K562 (cell line): ENCODE measurements around the gene SIDT1. TPM values are rescaled to one million over a fixed set of nuclear protein-coding genes. Genes with fewer than 3 reads are reported as not detected.

Experiments used
- ATAC-seq: fragments of 200-7000 bp; cut with Tn5 transposase; 3 replicates; pipeline ENCODE4 v1.9.1; 2020; ENCODE audit warnings: moderate library complexity
- BruUV-seq: library from RNA; stranded (reverse); fragments of 400-500 nt; replicated peaks from 2 replicates; lab custom pipeline; 2021; lab: Mats Ljungman, UMichigan
- CTCF ChIA-PET: fragments of 300-600 bp; formaldehyde crosslinking; extraction: SDS; loops from one replicate; lab custom pipeline; 2021; ENCODE audit warnings: low intra/inter-chr PET ratio; lab: Yijun Ruan, JAX
- POLR2A ChIA-PET: fragments of 300-600, 350-650 bp; sonication (Branson Sonifier 250); formaldehyde crosslinking; extraction: SDS; loops from one replicate; lab custom pipeline; 2021; ENCODE audit warnings: antibody characterized with exemption, inconsistent platforms; lab: Yijun Ruan, JAX
- DNase-seq, 4 experiments: peaks; one replicate each; pipeline versions ENCODE4 v3.0.0 to v3.0.0-alpha.2; 2011 to 2018; ENCODE audit warnings: low spot score in 3 of 4, mixed read lengths in 3 of 4; ENCODE audit errors: extremely low read depth in 1 of 4
- FAIRE-seq: peaks from 2 replicates; lab custom pipeline; 2011; peaks lifted over from hg19 to GRCh38; lab: Jason Lieb, UNC
- H2AFZ ChIP-seq: 2 replicates; pipeline ENCODE4 v1.6.0; 2011; ENCODE audit warnings: low read depth, low read length, control low read depth, inconsistent platforms
- H3K27ac ChIP-seq: fragments of 200-600 bp; 3 replicates; pipeline ENCODE4 v1.8.0; 2011; ENCODE audit warnings: low read depth, mild to moderate bottlenecking, control low read depth, inconsistent platforms, low read length, moderate library complexity, mixed read lengths; ENCODE audit errors: extremely low read depth
- H3K27me3 ChIP-seq, 2 experiments: fragments of 300-600 bp in 1 of 2; 2 replicates in 1 of 2; 3 replicates in 1 of 2; pipeline versions ENCODE4 v1.6.0 to v1.8.0; 2011; ENCODE audit warnings: inconsistent platforms in 2 of 2, low read length in 2 of 2, mild to moderate bottlenecking in 1 of 2, mixed read lengths in 1 of 2, moderate library complexity in 1 of 2; ENCODE audit not compliant: control insufficient read depth in 2 of 2, insufficient read depth in 2 of 2
- H3K36me3 ChIP-seq: fragments of 300-600 bp; 3 replicates; pipeline ENCODE4 v1.8.0; 2011; ENCODE audit warnings: mild to moderate bottlenecking, low read length, inconsistent platforms; ENCODE audit not compliant: control insufficient read depth, insufficient read depth
- H3K4me1 ChIP-seq, 2 experiments: fragments of 200-600 bp in 1 of 2; replicated peaks in 1 of 2; 2 replicates in 1 of 2; 3 replicates in 1 of 2; pipeline versions ENCODE4 v1.5.1 to v1.8.0; 2011; ENCODE audit warnings: inconsistent platforms in 2 of 2, low read length in 2 of 2, mild to moderate bottlenecking in 1 of 2, mixed read lengths in 1 of 2, moderate library complexity in 1 of 2; ENCODE audit not compliant: control insufficient read depth in 2 of 2, insufficient read depth in 2 of 2
- H3K4me2 ChIP-seq: 2 replicates; pipeline ENCODE4 v1.6.1; 2011; ENCODE audit warnings: low read length, control low read depth, inconsistent platforms, mixed read lengths; ENCODE audit not compliant: insufficient read depth
- H3K4me3 ChIP-seq: fragments of 200-600 bp; sonication (generic), shearing (Covaris generic); 2 replicates; pipeline ENCODE4 v1.5.1; 2016; ENCODE audit warnings: control low read depth, inconsistent platforms
- H3K79me2 ChIP-seq: fragments of 200-600 bp; 3 replicates; pipeline ENCODE4 v1.8.0; 2011; ENCODE audit warnings: low read length, inconsistent platforms; ENCODE audit not compliant: control insufficient read depth, insufficient read depth
- H3K9ac ChIP-seq, 2 experiments: 2 replicates each; pipeline versions ENCODE4 v1.6.0 to v1.6.1; 2011; ENCODE audit warnings: low read depth in 2 of 2, low read length in 2 of 2, control low read depth in 1 of 2, inconsistent platforms in 1 of 2, mild to moderate bottlenecking in 1 of 2, mixed read lengths in 1 of 2; ENCODE audit not compliant: insufficient read depth in 1 of 2
- H3K9me1 ChIP-seq: one replicate; pipeline ENCODE4 v1.6.0; 2011; ENCODE audit warnings: inconsistent platforms, mild to moderate bottlenecking, low read length, moderate library complexity; ENCODE audit not compliant: control insufficient read depth, insufficient read depth
- H3K9me3 ChIP-seq: replicated peaks from 2 replicates; pipeline ENCODE4 v1.5.1; 2011; ENCODE audit warnings: low read depth, low read length, inconsistent platforms; ENCODE audit not compliant: control insufficient read depth, insufficient read depth
- H4K20me1 ChIP-seq: replicated peaks from 2 replicates; pipeline ENCODE4 v1.6.1; 2011; ENCODE audit warnings: low read length, inconsistent platforms, mixed read lengths; ENCODE audit not compliant: control insufficient read depth, insufficient read depth
- ARID3A ChIP-seq: IDR thresholded peaks from 2 replicates; pipeline ENCODE4 v1.6.1; 2012; ENCODE audit warnings: low read depth, low read length, improper control_type of control experiment, borderline replicate concordance
- CEBPB ChIP-seq: fragments of 450-650 bp; IDR thresholded peaks from 2 replicates; pipeline ENCODE4 v1.6.1; 2016; ENCODE audit warnings: missing genetic modification characterization, missing compliant biosample characterization
- CEBPG ChIP-seq, 3 experiments: fragments of 200-800 bp in 1 of 3; sonication (Bioruptor generic) in 1 of 3; sonication (generic) in 1 of 3; formaldehyde crosslinking in 1 of 3; IDR thresholded peaks in 2 of 3; conservative IDR thresholded peaks in 1 of 3; 2 replicates each; pipeline versions ENCODE4 v1.6.1 to v1.8.0; 2016 to 2022; ENCODE audit warnings: missing compliant biosample characterization in 2 of 3, missing genetic modification characterization in 2 of 3, mild to moderate bottlenecking in 1 of 3, missing genetic modification reagents in 1 of 3
- HDGF ChIP-seq: fragments of 450-650 bp; IDR thresholded peaks from 2 replicates; pipeline ENCODE4 v1.6.1; 2016
- ZNF354B ChIP-seq: fragments of 250-450 bp; sonication (Bioruptor Pico); IDR thresholded peaks from 2 replicates; pipeline ENCODE4 v1.4.0; 2020
- WGBS: fragments of 100-300 bp; shearing (Covaris generic); methylation state at CpG from one replicate; pipeline ENCODE4 v1.1.6; 2016; ENCODE audit warnings: low coverage, mixed read lengths; ENCODE audit not compliant: insufficient coverage; ENCODE audit errors: missing lambda C conversion rate; 5-methylcytosine and 5-hydroxymethylcytosine counted together
- in situ Hi-C: fragments of 300-500 bp; cut with MboI; formaldehyde crosslinking; loops from 4 replicates; pipeline ENCODE4 v1.15.0; 2018; ENCODE audit warnings: inconsistent platforms, mixed read lengths
- intact Hi-C: fragments of 100-400 bp; cut with micrococcal nuclease; formaldehyde crosslinking; loops from 2 replicates; pipeline ENCODE4 v1.14.2; 2022
- polyA plus RNA-seq, 8 experiments: library from polyadenylated mRNA; depleted of rRNA in 4 of 8; stranded (reverse) in 5 of 8; unstranded in 3 of 8; fragments of >200 nt; fragmentation: Nextera tagmentation in 2 of 8; fragmentation: Illumina TruSeq in 1 of 8; extraction: Ambion mirVana in 2 of 8; extraction: Trizol in 1 of 8; gene quantifications; 2 replicates each; pipeline versions ENCODE4 v1.2.1 to v1.2.3, GENCODE V29; 2011 to 2014; ENCODE audit warnings: inconsistent platforms in 1 of 8, missing spikeins in 1 of 8
- total RNA-seq, 7 experiments: library from RNA; depleted of rRNA in 6 of 7; stranded (reverse); fragments of >200 nt in 6 of 7; fragmentation: Illumina TruSeq in 2 of 7; extraction: Trizol in 2 of 7; gene quantifications; 2 replicates each; pipeline versions ENCODE4 v1.2.1 to v1.2.3, GENCODE V29; 2011 to 2021; ENCODE audit warnings: low replicate concordance in 1 of 7

SIDT1 gene
- total and polyA plus RNA-seq, 9 of the 15 experiments (the other 6 are each of a cell fraction or from before 2014, with no cell fraction given), result not detected

GRCh38 chr3:113643583-113643982 is 111.2 kb downstream of the SIDT1 start:
- no TSS peak for BruUV-seq
- no peak overlapping the region for H3K4me3 ChIP-seq
- no peak for ATAC-seq

More at GRCh38 chr3:113643583-113643982, 111.2 kb downstream of the SIDT1 start:
- H3K27me3 ChIP-seq, result no peaks in the 10 kb centered on the region
- H3K9ac ChIP-seq, result no peak overlapping the region
- H3K9me3 ChIP-seq, result no peaks in the 10 kb centered on the region; the same call in none of the 2 replicates
- intact Hi-C loops, result no loop called here
- TF ChIP-seq ARID3A (no peak), CEBPB (tag) (peak; percentile 79), ZNF354B (CRISPR knock-in tag) (no peak), CEBPG (CRISPR knock-in tag; IDR thresholded peaks at IDR 0.05) (no peak), CEBPG (tag; conservative IDR thresholded peaks at IDR 0.05 in 1 of 2, IDR thresholded peaks at IDR 0.05 in 1 of 2) (peak in 1 of 2 experiments; percentile 74; a peak in 2 of 4 replicates), HDGF (no peak)
- TF ChIP-seq, all 486 proteins: peak for 2
- Histone ChIP-seq H3K36me3 (no peaks in the 10 kb centered on the region), H3K27ac (no peak overlapping the region), H3K9me1 (no peaks in the 10 kb centered on the region), H3K4me1 (no peaks in the 10 kb centered on the region), H4K20me1 (no peaks in the 10 kb centered on the region), H3K79me2 (no peaks in the 10 kb centered on the region), H2AFZ (no peak overlapping the region), H3K4me2 (no peak overlapping the region)
- ChIA-PET CTCF (no interaction called here), POLR2A (no interaction called here)
- FAIRE-seq (no peak), DNase-seq (no peak)
- WGBS, result 0% methylated on average over 1 of the region's 7 CpGs
- in situ Hi-C loops, result no loop called here
